Ectodermal cell (in vitro differentiated cells): Measurements from ENCODE around the gene DAO.

Source experiments
- H3K27ac ChIP-seq: 2 replicates; pipeline ENCODE4 v1.7.0; 2013; ENCODE audit warnings: mild to moderate bottlenecking, low read depth, low read length; ENCODE audit not compliant: insufficient read depth, poor library complexity, severe bottlenecking
- H3K27me3 ChIP-seq: 2 replicates; pipeline ENCODE4 v1.7.0; 2013; ENCODE audit warnings: mild to moderate bottlenecking, low read length; ENCODE audit not compliant: insufficient read depth, control insufficient read depth, poor library complexity, severe bottlenecking
- H3K36me3 ChIP-seq: one replicate; pipeline ENCODE4 v1.7.0; 2013; ENCODE audit warnings: low read length; ENCODE audit not compliant: control insufficient read depth, insufficient read depth
- H3K4me1 ChIP-seq: one replicate; pipeline ENCODE4 v1.7.0; 2013; ENCODE audit warnings: low read length; ENCODE audit not compliant: control insufficient read depth, insufficient read depth
- H3K4me3 ChIP-seq: 2 replicates; pipeline ENCODE4 v1.7.0; 2013; ENCODE audit warnings: low read depth, low read length, control low read depth; ENCODE audit not compliant: insufficient read depth
- H3K9me3 ChIP-seq: 2 replicates; pipeline ENCODE4 v1.7.0; 2013; ENCODE audit warnings: mild to moderate bottlenecking, low read length, moderate library complexity; ENCODE audit not compliant: control insufficient read depth
- WGBS, 2 experiments: methylation state at CpG; one replicate each; pipeline ENCODE4 v1.1.7; 2013; ENCODE audit warnings: missing lambda C conversion rate in 2 of 2; 5-methylcytosine and 5-hydroxymethylcytosine counted together

Gene DAO

DNA sequence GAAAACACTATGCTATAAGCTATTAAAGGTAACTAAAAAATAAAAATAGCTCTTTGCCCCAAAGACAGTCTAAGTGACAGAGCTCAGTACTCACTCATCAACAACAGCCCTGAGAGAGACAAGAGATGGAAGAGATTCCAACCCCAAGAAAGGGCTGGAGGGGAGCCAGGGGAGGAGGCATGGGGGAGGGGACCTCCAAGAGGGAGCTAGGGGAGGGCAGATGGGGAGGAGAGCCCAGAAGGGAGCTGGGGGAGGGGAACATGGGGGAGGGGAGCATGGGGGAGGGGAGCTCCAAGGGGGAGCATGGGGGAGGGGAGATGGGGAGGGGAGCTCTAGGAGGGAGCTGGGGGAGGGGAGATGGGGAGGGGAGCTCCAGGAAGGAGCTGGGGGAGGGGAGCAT lies 30.2 kb upstream of the DAO start:
- Histone ChIP-seq H3K27ac (no peak overlapping the region), H3K36me3 (peaks cover 17% of the 10 kb centered on the region), H3K4me1 (no peaks in the 10 kb centered on the region)

DNA sequence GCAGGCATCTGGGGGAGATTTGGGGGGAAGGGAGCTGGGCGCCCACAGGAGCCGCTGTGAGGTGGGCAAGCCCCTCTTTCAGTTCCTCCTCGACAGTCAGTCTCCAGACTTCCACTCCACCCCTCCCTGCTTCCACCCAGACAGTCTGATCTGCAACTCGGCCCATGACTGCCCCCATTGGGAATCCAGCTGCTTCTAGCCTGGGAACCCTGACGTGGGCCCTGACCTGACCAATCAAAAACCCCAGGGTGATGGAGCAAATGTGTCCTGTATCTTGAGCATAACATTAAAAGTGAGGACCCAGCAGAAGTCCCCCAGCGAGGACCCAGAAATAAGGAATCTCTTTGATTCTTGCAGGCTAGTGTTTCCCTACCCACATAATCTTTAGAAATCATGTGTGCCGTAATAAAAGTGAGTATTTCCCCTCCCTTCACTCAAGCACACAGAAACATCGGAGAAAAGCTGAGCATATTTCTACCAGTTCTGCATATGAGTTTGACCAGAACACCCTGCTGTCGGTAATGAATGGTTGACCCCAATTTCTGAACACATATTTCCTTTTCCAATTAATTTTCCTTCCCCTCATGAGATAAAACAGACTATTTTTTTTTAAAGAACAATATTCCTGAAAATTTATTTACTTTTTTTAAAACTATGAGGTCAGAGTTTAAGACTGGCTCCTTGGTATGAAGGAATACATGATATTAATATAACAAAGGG lies 28.9 kb upstream of the DAO start:
- WGBS, 2 experiments = 89 to 90% methylated on average over 9 of the region's 9 CpGs
- H3K27ac ChIP-seq = no peak overlapping the region
- H3K36me3 ChIP-seq = peaks cover 9% of the 10 kb centered on the region

More for the DNA sequence above, 30.2 kb upstream of the DAO start:
- H3K9me3 ChIP-seq = no peaks in the 10 kb centered on the region
- H3K4me3 ChIP-seq = no peak overlapping the region
- H3K27me3 ChIP-seq = no peaks in the 10 kb centered on the region

DNA sequence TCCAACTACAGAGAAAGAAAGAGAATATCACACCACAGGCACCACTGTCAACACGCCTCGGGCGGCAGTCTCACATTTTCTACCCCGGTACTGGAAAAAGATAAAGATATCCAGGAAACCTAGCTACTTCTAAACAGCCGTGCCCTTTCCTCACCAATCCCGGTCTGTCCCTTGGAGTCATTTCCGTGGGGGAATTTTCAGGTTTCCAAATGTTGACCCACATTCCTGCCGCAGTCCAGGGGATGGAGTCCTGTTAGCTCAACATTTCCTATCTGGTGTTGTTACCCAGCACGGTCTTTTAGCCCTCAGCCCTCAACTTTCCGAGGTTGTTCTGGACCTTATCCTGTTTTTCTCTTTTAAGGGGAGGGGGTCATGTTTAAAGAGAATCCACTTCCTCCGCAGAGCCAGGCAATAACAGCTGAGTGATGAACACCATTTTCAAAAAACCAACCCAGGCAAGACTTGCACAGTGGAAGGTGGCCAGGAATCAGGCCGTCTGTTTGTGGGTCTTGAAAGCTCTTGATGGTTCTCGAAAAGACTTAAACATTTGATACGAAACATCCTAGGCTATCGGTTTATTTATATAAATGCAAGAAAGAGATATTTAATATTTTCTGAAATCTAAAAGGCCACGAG lies 27.1 kb upstream of the DAO start:
- Histone ChIP-seq H3K4me3 (no peak overlapping the region), H3K27ac (no peak overlapping the region), H3K4me1 (peaks cover 9% of the 10 kb centered on the region), H3K36me3 (peaks cover 3% of the 10 kb centered on the region), H3K9me3 (peaks cover 2% of the 10 kb centered on the region), H3K27me3 (no peaks in the 10 kb centered on the region)
- WGBS, 2 experiments = 95 to 97% methylated on average over 15 to 16 of the region's 16 CpGs

More for the DNA sequence above, 28.9 kb upstream of the DAO start:
- peaks cover 2% of the 10 kb centered on the region for H3K9me3 ChIP-seq
- no peaks in the 10 kb centered on the region for H3K27me3 ChIP-seq
- peaks cover 4% of the 10 kb centered on the region for H3K4me1 ChIP-seq
- no peak overlapping the region for H3K4me3 ChIP-seq

DNA sequence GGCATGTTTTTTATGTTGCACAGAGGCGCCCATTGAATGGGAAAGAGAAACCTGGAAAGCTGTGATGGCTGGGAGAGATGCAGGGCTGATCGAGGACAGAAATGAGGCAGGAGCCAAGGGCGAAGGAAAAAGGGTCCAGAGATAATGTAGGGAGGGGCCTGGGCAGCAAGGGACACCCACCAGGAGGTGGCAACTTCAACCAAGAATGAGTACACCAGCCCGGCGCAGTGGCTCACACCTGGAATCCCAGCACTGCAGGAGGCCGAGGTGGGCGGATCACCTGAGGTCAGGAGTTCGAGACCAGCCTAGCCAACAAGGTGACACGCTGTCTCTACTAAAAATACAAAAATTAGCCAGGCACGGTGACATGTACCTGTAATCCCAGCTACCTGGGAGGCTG lies 26.5 kb upstream of the DAO start:
- Histone ChIP-seq H3K27ac (no peak overlapping the region), H3K4me1 (peaks cover 11% of the 10 kb centered on the region)

DNA sequence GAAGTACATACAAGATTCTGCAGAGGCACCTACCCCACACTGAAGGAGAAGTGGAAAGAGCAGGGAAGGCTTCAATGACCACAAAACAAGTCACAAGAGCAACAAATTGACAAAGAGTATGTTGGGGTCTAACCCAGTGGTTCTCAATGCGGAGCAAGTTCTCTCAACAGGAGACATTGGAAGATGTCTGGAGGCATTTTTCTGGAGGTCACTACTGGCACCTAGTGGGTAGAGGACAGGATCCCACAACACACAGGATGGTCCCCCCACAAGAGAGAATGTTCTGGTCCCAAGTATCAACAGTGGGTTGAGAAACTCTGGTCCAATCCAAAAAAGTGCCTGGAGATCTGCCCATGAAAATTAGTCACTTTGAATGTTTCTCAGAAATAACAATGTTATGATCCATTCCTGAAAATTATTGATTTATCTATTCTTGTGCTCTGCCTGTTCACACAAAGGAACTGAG lies 25.9 kb upstream of the DAO start:
- Histone ChIP-seq H3K36me3 (no peaks in the 10 kb centered on the region), H3K4me1 (peaks cover 16% of the 10 kb centered on the region), H3K27ac (no peak overlapping the region), H3K4me3 (no peak overlapping the region), H3K27me3 (peaks cover 3% of the 10 kb centered on the region), H3K9me3 (peaks cover 2% of the 10 kb centered on the region)
- WGBS, 2 experiments = 94 to 97% methylated on average over 1 of the region's 1 CpG

More for the DNA sequence above, 26.5 kb upstream of the DAO start:
- peaks cover 3% of the 10 kb centered on the region for H3K36me3 ChIP-seq
- no peak overlapping the region for H3K4me3 ChIP-seq
- 92 to 93% methylated on average over 10 of the region's 10 CpGs for WGBS, 2 experiments
- H3K27me3 ChIP-seq = peaks cover 3% of the 10 kb centered on the region
- H3K9me3 ChIP-seq = peaks cover 2% of the 10 kb centered on the region

DNA sequence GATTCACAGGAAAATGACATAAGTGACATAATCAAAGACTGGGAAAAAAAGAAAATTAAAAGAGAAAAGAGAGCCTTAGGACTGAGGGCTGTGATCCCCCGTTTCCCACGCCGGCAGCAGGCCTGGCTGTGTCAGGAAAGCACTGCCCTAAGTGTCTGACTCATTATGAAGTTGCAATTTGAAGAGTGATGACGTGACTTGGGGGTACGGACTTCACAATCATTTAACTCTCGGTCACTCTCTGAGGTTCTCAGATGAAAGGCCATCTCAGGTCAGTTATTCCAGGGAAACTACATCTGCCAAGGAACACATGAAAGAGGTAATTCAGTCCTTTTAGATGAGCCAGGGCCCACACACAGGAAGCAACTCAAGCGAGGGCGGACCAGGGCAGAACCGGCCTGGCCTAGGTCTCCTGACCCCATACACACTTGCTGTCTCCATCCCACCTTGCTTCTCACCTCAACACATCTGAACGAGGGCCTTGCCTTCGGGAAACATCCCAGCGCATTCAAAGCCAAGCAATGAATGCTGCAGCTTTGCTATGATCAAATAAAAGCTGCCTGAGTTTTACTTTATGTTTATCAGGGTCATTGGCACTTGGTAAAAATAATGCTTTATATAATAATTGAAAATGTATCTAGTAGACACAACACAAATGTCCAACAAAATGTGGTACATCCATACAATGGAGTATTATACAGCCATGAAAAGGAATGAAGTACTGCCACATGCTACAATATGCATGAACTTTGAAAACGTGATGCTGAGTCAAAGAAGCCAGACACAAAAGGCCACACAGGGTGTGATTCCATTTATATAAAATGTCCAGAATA lies 25.2 kb upstream of the DAO start:
- 95 to 98% methylated on average over 13 of the region's 13 CpGs for WGBS, 2 experiments
- no peaks in the 10 kb centered on the region for H3K36me3 ChIP-seq
- peaks cover 2% of the 10 kb centered on the region for H3K9me3 ChIP-seq
- no peak overlapping the region for H3K27ac ChIP-seq
- H3K27me3 ChIP-seq = peaks cover 3% of the 10 kb centered on the region
- H3K4me1 ChIP-seq = peaks cover 21% of the 10 kb centered on the region
- no peak overlapping the region for H3K4me3 ChIP-seq

DNA sequence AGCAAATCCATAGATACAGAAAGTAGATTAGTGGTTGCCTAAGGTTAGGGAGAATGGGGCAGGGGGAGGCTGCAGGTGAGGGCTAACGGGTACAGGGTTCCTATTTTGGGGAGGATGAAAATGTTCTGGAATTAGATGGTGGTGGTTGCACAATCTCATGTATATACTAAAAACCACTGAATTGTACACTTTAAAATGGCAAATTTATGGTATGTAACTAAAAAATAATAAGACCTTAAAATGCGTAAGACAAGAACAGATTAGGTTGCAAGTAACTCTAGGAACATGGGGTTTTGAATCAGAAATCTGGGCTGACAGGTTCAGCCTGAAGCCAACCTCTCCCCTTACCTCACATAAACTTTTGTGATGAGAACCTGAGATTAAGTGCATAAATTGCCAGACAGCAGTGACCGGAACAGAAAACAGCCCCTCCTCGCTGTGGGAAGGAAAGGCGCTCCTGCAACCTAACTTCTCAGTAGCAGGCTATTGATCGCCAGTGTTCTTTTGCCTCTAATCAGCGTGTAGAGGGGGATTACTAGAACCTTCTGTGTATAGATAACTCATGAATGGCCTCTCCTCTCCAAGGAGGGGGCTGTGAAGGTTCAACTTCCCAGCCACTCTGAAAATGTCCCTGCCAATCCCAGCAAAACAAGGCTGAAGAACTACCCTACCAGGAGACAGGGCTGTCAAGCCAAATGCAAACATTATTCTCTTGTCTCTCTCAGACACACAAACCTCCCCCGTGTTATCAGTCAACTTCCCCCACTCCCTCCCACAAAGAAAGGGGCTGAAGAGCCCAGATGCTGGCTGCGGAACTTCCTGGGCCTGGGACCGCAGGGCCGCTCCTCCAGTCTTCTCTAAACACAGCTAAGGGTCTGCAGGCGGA lies 24.4 kb upstream of the DAO start:
- peaks cover 3% of the 10 kb centered on the region for H3K27me3 ChIP-seq
- peaks cover 2% of the 10 kb centered on the region for H3K9me3 ChIP-seq
- 83 to 87% methylated on average over 12 of the region's 12 CpGs for WGBS, 2 experiments
- no peaks in the 10 kb centered on the region for H3K36me3 ChIP-seq
- no peak overlapping the region for H3K27ac ChIP-seq
- peak overlapping the region; percentile 71 for H3K4me3 ChIP-seq
- H3K4me1 ChIP-seq = peaks cover 21% of the 10 kb centered on the region

DNA sequence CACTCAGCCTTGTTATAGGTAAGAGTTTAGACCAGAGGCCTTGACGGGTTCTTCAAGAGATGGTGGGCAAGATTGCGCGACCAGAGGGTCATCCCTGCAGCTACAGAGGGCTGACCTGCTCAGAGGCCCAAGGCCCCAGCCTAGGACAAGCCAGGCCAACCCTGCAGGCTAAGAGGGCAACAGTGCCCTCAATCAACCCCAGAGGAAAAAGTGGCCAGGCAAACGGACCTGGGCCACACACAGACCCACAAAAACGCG lies 23.8 kb upstream of the DAO start:
- H3K36me3 ChIP-seq = no peaks in the 10 kb centered on the region
- H3K27ac ChIP-seq = no peak overlapping the region
- peak overlapping the region; percentile 71 for H3K4me3 ChIP-seq
- WGBS, 2 experiments = 63 to 66% methylated on average over 6 of the region's 6 CpGs
- peaks cover 2% of the 10 kb centered on the region for H3K9me3 ChIP-seq
- peaks cover 3% of the 10 kb centered on the region for H3K27me3 ChIP-seq
- peaks cover 21% of the 10 kb centered on the region for H3K4me1 ChIP-seq

DNA sequence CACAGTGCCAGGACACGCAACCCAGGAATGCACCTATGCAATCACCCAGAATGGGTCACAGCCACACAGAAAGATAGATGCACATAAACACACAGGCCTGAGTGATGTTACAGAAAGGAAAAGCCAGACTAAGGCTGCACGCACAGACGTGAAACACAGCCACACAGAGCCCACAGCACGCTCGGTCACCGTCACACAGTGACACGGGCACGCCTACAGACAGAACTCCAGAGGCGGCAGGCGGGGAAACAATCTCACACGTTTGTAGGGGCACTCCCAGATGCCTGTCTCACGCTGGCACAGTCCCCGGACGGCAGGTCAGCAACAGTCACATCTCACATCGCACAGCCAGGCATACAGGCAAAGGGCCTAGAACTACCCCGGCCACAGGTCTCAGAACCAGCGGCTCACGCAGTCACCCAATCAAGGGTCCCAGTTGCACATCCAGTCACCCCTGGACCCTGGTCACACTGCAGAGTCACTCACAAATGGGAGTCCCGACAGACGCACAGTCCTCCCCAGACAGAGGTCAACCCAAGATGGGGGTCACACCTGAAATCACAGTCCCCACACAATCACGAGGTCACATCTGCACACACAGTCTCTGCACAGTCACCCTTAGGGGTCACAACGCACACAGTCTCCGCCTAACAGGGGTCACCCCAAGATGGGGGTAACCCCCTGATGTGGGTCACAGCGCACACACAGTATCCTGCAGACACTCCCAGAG lies 23.3 kb upstream of the DAO start:
- H3K4me1 ChIP-seq = peaks cover 21% of the 10 kb centered on the region
- H3K27ac ChIP-seq = no peak overlapping the region
- 34 to 42% methylated on average over 24 of the region's 24 CpGs for WGBS, 2 experiments

More for the DNA sequence above, 23.3 kb upstream of the DAO start:
- peak overlapping the region; percentile 71 for H3K4me3 ChIP-seq
- peaks cover 2% of the 10 kb centered on the region for H3K9me3 ChIP-seq
- H3K36me3 ChIP-seq = no peaks in the 10 kb centered on the region
- H3K27me3 ChIP-seq = peaks cover 3% of the 10 kb centered on the region
